T-helper 22 cell (primary cell): ENCODE measurements around the gene ARHGAP22.

Experiments
- DNase-seq: peaks from one replicate; pipeline ENCODE4 v3.0.0-alpha.2; 2020; ENCODE audit warnings: low read depth

ARHGAP22 gene

DNA sequence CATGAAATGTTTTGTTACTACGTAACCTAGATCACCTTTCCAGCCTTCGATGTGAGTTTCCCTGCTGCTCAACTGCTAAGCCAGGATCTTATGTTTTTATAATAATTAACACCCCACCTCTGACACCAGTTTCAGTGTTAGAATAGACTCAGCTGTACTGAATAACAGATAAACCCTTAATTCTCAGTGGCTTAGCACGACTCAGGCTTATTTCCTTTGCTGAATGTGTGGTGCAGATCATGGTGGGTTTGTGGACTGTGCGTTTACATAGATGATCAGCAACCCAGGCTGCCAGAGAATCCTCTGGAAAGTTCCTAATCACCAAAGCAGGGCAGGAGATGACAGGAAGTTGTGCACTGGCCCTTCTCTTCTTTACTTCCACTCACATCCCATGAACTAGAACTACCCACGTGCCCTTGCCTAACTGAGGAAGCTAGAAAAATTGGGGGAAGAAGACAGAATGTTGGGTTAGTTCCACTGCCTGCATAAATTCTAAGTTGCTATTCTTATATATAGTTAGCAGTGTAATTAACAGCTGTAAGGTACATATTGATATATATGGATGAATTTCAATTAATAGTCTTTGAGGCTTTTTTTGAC, 186.6 kb downstream of the ARHGAP22 start:
- no peak for DNase-seq

DNA sequence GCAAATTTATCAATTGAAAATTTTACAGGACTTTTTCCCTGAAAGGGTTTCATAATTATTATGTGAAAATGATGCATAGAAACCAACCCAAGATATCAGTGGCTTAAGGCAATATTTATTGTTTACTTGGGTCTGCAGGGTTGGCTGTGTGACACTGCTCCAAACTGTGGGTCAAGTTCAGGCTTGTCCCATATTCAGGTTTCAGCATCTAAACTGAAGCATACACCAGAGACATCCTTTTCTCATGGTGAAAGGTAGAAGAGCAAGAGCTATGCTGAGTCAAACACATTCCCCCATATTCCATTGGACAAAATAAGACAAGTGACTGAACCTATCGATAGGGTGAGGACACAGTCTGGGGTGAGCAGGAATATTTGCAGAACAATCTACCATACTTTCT, 187.5 kb downstream of the ARHGAP22 start:
- DNase-seq = no peak

DNA sequence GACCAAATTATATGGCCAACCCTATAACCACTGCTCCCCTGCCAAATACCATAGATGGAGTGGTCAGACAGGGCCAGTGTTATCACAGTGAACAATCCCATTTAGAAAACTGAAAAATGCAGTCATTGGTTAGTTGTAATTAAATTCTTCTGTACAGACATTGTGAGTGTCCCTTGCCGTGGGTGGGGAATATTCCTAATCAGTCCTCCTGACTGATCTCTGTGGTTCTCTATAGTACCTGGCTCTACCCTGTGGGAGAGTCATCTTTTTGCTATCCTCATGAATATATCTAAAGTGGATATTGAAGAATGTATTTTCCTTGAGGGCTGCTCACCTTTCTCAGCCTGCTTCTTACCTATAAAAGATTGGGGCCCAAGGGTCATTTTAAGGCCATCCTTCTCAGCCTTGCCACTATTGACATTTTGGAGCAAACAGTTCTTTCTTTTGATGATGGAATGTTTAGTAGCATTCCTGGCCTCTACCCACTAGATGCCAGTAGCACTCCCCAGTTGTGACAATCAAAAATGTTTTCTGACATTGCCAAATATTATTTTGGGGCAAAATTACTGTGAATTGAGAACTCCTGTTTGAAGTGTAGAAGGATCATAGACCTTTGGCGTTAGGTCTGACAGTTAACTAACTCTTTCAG, 188.2 kb downstream of the ARHGAP22 start:
- no peak for DNase-seq

DNA sequence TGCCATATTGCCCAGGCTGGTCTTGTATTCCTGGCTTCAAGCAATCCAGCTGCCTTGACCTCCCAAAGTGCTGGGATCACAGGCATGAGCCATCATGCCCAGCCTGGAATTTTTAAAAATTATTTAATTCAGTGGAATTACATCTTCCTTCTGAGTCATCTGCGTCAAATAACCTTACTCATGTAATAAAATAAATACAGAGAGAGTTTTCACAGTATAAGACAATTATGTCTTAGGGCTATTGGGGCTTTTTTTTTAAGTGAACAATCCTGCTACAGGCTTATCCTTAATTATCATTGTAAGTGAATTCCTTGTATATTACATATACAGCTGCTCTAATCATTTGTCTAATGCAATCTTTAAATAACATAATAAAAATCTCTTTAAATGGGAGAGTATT, 190.1 kb downstream of the ARHGAP22 start:
- no peak for DNase-seq

DNA sequence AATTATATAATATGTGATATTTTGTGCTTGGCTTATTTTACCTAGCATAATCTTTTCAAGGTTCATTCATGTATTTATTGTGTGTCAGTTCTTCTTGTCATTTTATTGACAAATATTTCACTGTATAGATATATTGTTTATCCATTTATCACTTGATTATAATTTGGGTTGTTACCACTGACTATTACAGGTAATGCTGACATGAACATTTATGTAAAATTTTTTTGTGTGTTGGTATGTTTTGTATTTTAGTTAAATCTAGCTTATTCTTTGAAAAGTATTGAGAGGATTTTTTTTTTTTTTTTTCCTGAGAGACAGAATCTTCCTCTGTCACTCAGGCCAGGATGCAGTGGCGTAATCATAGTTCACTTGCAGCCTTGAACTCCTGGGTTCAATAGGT, 190.7 kb downstream of the ARHGAP22 start:
- no peak for DNase-seq

DNA sequence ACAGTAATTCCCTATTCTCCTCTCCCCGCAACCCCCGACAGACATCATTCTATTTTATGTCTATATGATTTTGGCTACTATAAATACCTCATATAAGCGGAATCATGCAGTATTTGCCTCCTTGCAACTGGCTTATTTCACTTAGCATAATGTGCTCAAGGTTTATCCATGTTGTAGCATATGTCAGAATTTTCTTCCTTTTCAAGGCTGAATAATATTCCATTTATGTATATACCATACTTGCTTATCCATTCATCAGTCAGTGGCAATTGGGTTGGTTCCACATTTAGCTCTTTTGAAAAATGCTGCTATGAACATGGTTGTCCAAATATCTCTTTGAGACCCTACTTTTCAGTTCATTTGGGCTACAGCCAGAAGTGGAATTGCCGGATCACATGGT, 191.9 kb downstream of the ARHGAP22 start:
- DNase-seq = no peak

DNA sequence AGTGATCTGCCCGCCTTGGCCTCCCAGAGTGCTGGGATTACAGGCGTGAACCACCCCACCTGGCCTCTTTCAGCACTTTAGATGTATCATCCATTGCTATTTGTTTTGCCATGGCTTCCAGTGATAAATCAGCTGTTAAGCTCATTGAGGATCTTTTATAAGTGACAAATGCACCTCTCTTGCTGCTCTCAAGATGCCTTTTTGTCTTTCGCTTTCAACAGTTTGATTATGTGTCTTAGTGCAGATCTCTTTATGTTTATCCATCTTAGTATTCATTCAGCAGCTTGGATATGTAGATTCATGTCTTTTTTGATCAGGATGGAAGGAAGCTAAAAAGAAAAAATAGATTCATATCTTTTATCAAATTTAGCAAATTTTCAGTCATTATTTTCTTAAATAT, 192.8 kb downstream of the ARHGAP22 start:
- DNase-seq = no peak

DNA sequence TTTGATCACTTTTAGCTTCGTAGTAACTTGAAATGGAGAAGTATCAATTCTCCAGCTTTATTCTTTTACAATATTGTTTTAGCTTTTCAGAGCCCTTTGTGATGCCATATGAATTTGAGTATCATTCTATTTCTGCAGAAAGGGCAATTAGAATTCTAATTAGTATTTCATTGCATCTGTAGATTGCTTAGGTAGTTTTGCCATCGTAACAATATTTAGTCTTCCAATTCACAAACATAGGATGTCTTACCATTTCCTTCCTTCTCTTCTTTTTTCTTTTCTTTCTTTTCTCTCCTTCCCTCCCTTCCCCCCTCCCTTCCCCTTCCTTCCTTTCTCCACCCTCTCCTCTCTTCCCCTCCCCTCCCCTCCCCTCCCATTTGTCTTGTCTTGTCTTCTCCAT, 193.4 kb downstream of the ARHGAP22 start:
- DNase-seq = no peak

DNA sequence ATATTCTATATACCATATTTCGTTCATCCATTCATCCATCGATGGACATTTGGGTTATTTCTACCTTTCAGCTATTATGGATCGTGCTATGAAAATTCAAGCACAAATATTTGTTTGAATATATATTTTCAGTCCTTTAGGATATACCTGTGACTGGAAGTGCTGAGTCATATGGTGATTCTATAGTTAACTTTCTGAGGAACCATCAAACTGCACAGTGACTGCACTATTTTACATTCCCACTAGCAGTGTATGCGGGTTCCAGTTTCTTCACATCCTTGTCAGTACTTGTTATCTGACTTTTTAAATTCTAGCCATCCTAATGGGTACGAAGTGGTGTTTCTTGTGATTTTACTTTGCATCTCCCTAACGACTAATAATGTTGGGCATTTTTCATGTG, 194.4 kb downstream of the ARHGAP22 start:
- no peak for DNase-seq

DNA sequence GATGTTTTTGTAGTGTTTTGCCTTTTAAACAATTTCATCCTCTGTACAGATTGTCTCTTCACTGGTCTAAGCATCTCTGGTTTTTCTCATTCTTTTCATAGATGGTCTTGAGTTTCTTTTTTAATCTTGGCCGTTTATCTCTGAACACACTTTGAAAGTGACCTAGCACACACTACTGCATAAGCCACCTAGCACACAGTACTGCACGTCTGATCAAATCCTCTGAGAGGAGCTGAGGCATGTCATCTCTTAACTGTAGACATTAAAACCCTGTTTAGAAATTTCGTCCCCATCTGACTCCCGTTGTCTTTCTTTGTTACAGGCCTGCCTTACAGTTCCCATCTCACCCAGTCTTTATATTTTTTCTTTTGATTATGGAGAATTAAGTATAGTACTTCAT, 198.2 kb downstream of the ARHGAP22 start:
- no peak for DNase-seq

DNA sequence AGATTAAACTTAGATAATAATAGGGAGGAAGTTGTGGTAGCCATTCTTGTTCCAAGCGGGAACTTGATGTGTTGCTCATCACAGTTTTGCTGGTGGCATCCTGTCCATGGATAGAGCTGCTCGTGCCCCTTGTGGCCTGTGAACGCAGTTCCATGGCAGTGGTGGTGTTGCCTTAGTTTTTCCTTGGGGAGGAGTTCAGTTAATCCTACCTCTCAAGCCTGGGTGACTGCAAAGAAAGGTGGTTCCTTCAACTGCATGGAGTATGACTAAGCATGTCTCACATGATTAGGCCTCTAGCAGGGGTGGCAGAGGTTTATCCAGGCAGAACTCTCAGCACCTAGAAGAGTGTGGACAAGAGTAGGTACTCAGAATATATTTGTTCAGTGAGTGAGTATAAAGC, 198.7 kb downstream of the ARHGAP22 start:
- DNase-seq = no peak

DNA sequence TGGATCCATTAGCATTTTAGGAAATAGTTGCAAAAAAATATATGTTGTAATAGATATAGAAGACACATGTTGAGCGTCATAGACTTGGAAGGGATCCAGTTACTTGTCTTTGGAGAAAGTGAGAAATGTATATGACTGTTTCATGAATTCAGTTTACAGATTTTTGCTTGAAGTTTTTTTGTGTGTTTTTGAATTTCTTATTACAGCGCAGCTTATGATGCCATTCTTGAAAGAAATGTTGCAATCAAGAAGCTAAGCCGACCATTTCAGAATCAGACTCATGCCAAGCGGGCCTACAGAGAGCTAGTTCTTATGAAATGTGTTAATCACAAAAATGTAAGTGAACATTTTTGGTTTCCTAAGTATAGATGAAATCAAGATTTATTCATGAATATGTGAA, 200.2 kb downstream of the ARHGAP22 start:
- DNase-seq = no peak

DNA sequence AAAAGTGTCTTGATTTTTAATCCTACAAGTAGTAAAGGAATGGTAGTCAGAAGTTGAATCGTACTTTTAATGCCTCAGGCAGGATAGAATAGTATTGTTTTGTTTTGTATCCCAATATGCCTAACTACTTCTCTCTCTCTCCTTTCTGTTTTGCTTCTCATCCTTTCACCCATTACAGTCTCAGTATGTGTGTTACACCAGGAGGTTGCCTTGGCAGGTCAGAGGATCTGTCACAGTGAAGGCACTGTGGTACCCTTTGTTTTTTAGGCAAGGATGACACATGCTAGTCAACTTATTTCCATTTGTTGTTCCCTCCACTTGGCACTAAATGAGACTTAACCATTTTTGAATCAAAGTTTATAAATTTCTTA, 204.0 kb downstream of the ARHGAP22 start:
- no peak for DNase-seq

DNA sequence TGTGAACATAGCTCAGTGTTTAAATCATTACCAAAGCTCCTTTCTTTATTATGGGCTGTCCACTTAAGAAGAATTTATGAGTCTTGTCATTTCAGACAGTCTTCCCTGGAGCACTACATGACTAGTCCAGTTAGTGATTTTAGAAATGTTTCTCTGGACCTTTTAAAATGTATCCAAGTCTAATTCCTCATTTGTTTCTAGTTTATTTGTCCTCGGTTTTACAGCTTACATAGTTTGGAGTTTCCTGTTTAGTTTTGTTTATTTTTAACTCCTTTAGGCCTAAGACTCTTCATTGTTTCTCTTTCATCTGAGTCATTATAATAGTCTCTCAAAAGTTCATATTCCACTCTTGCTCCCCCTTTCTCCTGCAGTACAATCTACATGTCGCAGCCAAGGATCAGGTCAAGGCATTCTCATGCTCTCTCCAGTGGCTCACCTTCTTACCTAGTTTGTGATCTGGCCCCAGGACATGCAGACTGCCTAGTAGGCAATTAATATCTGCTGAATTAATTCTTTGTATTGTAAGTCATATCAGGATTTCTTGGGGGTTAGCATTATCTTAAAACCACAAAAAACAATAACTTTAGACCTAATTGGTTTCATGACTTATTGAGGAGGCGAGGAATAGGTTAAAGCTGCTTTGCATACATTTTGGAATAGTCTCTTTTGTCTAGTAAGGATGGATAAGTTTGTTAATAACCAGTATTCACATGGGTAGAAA, 204.6 kb downstream of the ARHGAP22 start:
- DNase-seq = no peak

DNA sequence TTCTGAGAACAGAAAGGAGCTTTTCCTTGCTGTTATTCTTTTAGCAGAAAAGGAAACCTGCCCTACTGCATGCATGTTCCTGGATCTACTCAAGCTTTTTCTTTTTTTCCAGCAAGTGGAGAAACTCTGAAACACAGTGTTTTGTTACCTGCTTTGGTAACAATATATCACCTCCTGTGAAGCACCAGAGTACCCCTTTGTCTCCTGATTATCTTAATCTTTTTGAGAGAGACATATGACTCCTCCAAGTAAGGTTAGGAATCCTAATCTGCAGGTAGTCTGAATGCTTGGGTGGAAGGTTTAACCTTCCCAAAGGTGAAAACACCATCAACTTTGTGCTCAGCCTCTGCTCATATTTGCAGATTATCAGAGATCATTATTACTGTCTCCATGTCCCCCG, 205.3 kb downstream of the ARHGAP22 start:
- no peak for DNase-seq

DNA sequence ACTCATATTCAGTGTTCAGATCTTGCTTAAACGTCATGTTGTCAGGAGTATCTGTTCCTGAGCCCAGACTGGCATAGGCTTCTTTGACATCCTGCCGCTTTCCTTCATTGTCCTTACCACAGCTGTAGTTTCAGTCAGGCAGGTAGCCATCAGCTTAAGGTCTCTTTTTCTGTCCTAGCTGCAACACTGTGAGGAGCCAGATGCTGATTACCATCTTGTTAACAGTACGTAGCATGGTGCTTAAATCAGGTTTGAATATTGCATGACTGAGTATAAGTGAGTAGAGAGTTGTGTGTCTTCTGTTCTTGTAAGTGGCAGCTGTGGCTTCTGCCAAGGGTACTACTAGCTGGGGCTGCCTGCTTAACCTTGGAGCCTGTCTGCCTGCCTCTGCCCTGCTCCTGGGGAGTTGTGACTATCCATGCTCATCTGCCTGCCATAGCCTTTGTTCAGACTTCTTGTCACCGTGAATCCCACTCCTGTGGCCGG, 205.8 kb downstream of the ARHGAP22 start:
- DNase-seq = no peak

DNA sequence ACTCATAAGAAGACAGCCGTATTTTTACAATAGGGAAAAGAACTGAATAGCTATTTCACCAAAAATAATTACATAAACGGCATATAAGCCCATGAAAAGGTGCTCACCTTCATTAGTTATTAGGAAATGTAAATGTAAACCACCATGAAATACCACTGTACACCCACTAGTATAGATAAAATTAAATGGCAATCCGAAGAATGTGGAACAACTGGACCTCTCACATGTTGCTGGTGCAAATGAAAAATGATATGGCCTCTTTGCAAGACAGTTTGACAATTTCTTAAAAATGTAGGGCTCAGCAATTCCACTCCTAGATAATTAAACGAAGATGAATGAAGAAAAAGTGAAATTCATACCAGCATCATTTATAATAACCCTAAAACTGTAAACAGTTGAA, 206.6 kb downstream of the ARHGAP22 start:
- no peak for DNase-seq
